ENCODE measurements around the gene DENND5A. TPM values are rescaled to one million over a fixed set of nuclear protein-coding genes. Genes with fewer than 3 reads are reported as not detected.

DENND5A gene
- total RNA-seq, 2 experiments from 2014 or later, result 40.6 to 44.3 TPM

DNA sequence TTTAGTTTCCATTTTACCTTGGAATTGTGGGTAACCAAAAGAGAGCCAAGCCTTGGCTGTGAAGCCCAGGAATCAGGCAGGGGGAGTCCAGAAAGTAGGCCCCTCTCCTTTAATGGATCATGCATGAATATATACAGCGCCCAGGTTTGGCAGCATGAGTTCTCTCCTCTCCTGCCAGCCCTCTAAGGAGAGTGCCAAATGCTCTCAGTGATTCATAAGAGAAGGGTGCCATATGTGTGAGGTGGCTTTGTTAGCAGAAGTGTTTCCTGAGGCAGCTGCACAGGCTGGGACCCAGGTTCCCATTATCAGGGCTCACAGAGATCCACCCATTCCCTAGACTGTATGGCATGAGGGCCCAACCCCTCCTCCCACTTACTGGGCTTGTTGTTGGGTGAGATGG, 121.4 kb downstream of the DENND5A start:
- Mint-ChIP-seq H3K4me1 (ENCODE audit: low read depth) (peaks cover 8% of the 10 kb centered on the region), H3K9me3 (no peaks in the 10 kb centered on the region), H3K27ac (no peak overlapping the region), H3K36me3 (ENCODE audit: low read depth) (peaks cover 16% of the 10 kb centered on the region), H3K27me3 (no peaks in the 10 kb centered on the region), H3K4me3 (no peak overlapping the region)
- CTCF ChIA-PET, result interaction anchor here (2.6 kb wide), 1 partner anchor 362 kb away, joined by 8 read pairs; no protein-coding TSS in a partner anchor
- intact Hi-C loops (cut with micrococcal nuclease), result no loop called here
- POLR2A ChIA-PET, result no interaction called here
- ATAC-seq (no peak), DNase-seq (no peak)
- TF ChIP-seq, protein P1, sequence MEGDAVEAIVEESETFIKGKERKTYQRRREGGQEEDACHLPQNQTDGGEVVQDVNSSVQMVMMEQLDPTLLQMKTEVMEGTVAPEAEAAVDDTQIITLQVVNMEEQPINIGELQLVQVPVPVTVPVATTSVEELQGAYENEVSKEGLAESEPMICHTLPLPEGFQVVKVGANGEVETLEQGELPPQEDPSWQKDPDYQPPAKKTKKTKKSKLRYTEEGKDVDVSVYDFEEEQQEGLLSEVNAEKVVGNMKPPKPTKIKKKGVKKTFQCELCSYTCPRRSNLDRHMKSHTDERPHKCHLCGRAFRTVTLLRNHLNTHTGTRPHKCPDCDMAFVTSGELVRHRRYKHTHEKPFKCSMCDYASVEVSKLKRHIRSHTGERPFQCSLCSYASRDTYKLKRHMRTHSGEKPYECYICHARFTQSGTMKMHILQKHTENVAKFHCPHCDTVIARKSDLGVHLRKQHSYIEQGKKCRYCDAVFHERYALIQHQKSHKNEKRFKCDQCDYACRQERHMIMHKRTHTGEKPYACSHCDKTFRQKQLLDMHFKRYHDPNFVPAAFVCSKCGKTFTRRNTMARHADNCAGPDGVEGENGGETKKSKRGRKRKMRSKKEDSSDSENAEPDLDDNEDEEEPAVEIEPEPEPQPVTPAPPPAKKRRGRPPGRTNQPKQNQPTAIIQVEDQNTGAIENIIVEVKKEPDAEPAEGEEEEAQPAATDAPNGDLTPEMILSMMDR (IDR thresholded peaks at IDR 0.05), result no peak

DNA sequence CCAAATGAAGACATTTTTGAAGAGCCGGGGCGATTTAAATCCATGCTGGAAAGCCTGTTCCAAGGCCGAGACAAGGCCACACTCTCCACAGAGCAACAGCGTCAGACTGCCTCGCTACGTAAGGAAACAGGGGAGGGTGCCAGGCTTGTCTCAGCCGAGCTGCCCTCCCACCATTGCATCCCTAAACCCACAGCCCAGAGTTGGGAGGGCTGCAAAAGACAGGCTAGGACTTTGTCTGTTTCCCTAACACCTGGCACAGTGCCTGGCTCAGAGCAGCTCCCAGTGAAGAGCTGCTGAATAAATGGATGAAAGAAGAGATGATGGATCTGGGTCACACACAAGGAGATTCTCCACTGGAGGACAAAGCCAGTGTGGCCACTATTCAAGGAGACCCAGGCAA, 122.4 kb downstream of the DENND5A start:
- H3K4me1 Mint-ChIP-seq (ENCODE audit: low read depth), result peaks cover 5% of the 10 kb centered on the region
- no peak for DNase-seq
- ChIA-PET CTCF (interaction anchor here (1.0 to 2.6 kb wide), 2 partner anchors 132 to 363 kb away, joined by 3 to 8 read pairs; no protein-coding TSS in a partner anchor), POLR2A (no interaction called here)
- no peaks in the 10 kb centered on the region for H3K27me3 Mint-ChIP-seq
- intact Hi-C loops (cut with micrococcal nuclease), result no loop called here
- H3K4me3 Mint-ChIP-seq, result no peak overlapping the region
- H3K27ac Mint-ChIP-seq, result peak overlapping the region; percentile 18
- TF ChIP-seq, protein P1 (IDR thresholded peaks at IDR 0.05), result no peak
- no peaks in the 10 kb centered on the region for H3K9me3 Mint-ChIP-seq
- peaks cover 16% of the 10 kb centered on the region for H3K36me3 Mint-ChIP-seq (ENCODE audit: low read depth)
- ATAC-seq, result no peak

DNA sequence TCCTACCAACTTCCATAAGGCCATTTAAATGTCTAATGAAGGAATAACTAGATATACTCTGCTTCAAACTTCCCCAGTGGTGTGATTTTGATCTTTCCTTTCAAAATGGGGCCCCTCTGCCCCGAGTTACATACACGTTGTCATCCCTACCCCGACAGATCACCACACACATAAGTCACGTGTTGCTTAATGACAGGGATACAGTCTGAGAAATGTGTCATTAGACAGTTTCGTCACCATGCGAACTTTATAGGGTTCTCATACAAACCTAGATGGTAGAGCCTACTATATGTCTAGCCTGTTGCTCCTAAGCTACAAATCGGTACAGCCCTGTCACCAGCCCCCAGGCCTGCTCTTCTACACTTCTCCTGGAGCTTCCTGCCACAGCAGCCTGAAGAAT, 124.0 kb downstream of the DENND5A start:
- POLR2A ChIA-PET, result no interaction called here
- Mint-ChIP-seq H3K9me3 (no peaks in the 10 kb centered on the region), H3K4me3 (no peak overlapping the region), H3K36me3 (ENCODE audit: low read depth) (peaks cover 12% of the 10 kb centered on the region), H3K4me1 (ENCODE audit: low read depth) (peaks cover 8% of the 10 kb centered on the region), H3K27ac (no peak overlapping the region), H3K27me3 (no peaks in the 10 kb centered on the region)
- intact Hi-C loops (cut with micrococcal nuclease), result no loop called here
- no peak for DNase-seq
- TF ChIP-seq, protein P1 (IDR thresholded peaks at IDR 0.05), result no peak
- no peak for ATAC-seq
- CTCF ChIA-PET, result interaction anchor here (2.6 kb wide), 1 partner anchor 365 kb away, joined by 8 read pairs; no protein-coding TSS in a partner anchor

DNA sequence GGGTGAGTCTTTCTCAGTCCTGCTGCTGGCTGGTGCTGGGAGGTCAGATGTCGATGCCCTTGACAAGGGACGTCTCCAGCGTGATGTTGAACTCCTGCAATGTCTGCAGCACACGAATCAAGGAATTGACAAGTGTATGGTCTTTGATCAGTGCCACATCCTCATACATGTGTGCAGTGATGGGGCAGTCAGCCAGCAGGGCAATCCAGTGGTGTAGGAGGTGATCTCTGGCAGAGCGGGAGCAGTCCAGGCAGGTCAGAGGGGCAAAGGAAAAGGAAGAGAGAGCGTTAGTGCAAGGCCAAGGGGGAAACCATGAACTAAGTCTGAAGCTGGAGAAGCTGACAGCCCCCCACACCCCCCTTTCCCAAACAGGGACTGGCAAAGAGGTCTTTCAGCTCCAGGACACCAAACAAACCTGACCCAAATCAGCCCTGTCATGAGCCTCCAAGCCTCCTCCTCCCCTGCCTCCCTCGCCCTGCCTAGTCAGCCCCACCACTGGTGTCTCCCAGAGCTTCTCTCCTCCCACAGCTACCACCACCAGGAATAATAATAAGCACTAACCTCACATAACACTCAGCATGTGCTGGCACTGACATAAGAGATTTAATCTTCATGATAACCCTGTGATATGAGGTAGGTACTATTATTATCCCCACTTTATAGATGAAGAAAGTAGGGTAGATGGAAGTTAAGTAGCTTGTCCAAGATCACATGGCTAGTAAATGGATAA, 125.4 kb downstream of the DENND5A start:
- DNase-seq (no peak), ATAC-seq (no peak)
- TF ChIP-seq, protein P1 (IDR thresholded peaks at IDR 0.05), result no peak
- Mint-ChIP-seq H3K36me3 (ENCODE audit: low read depth) (peaks cover 7% of the 10 kb centered on the region), H3K27me3 (no peaks in the 10 kb centered on the region), H3K4me1 (ENCODE audit: low read depth) (peaks cover 8% of the 10 kb centered on the region), H3K9me3 (no peaks in the 10 kb centered on the region), H3K4me3 (no peak overlapping the region), H3K27ac (peak overlapping the region; percentile 6)
- CTCF ChIA-PET, result interaction anchor here (0.7 to 4.5 kb wide), 5 partner anchors 11 to 367 kb away, joined by 3 to 108 read pairs (median 8); partner anchors contain the start of gene AKIP1
- intact Hi-C loops (cut with micrococcal nuclease), result loop anchor here (10.0 kb wide), 1 partner anchor 225 kb away; the partner anchor contains the start of gene AKIP1
- POLR2A ChIA-PET, result no interaction called here

All from activated CD8-positive, alpha-beta T cell treated with anti-CD3 and anti-CD28 coated beads for 36 hours (primary cell).